HG02943 (cell line): ENCODE measurements around the gene DISC1.

Source experiments
- ATAC-seq: cut with Tn5 transposase; IDR thresholded peaks from one replicate; pipeline ENCODE4 v1.9.1; 2021; ENCODE audit warnings: mild to moderate bottlenecking, low read depth, moderate library complexity; ENCODE audit not compliant: unreplicated experiment

DISC1 gene

GRCh38 chr1:231919886-231920285 is 293.3 kb downstream of the DISC1 start:
- no peak for ATAC-seq

- no peak for ATAC-seq
These were observed 295.2 kb downstream of the DISC1 start for GRCh38 chr1:231921646-231922345.

- ATAC-seq, result no peak
These were observed 297.0 kb downstream of the DISC1 start for GRCh38 chr1:231923491-231924041.

GRCh38 chr1:231924180-231924579 is 297.6 kb downstream of the DISC1 start:
- no peak for ATAC-seq

GRCh38 chr1:231925864-231926263 is 299.3 kb downstream of the DISC1 start:
- no peak for ATAC-seq

- ATAC-seq, result no peak
These were observed 299.8 kb downstream of the DISC1 start for GRCh38 chr1:231926340-231926739.

- no peak for ATAC-seq
These were observed 300.3 kb downstream of the DISC1 start for GRCh38 chr1:231926933-231927332.

GRCh38 chr1:231927431-231927830 is 300.8 kb downstream of the DISC1 start:
- ATAC-seq, result no peak

GRCh38 chr1:231929311-231929710 is 302.7 kb downstream of the DISC1 start:
- no peak for ATAC-seq

GRCh38 chr1:231930257-231930947 is 303.8 kb downstream of the DISC1 start:
- ATAC-seq, result no peak

GRCh38 chr1:231931146-231931545 is 304.6 kb downstream of the DISC1 start:
- no peak for ATAC-seq

- no peak for ATAC-seq
These were observed 305.4 kb downstream of the DISC1 start for GRCh38 chr1:231931846-231932454.

- no peak for ATAC-seq
These were observed 307.4 kb downstream of the DISC1 start for GRCh38 chr1:231933711-231934626.

- ATAC-seq, result no peak
These were observed 308.2 kb downstream of the DISC1 start for GRCh38 chr1:231934797-231935196.

- ATAC-seq, result no peak
These were observed 309.3 kb downstream of the DISC1 start for GRCh38 chr1:231935856-231936255.

- no peak for ATAC-seq
These were observed 310.6 kb downstream of the DISC1 start for GRCh38 chr1:231936983-231937775.

- no peak for ATAC-seq
These were observed 311.6 kb downstream of the DISC1 start for GRCh38 chr1:231938211-231938610.

- ATAC-seq, result no peak
These were observed 312.1 kb downstream of the DISC1 start for GRCh38 chr1:231938711-231939110.

GRCh38 chr1:231939118-231939517 is 312.5 kb downstream of the DISC1 start:
- ATAC-seq, result no peak

GRCh38 chr1:231940116-231940515 is 313.5 kb downstream of the DISC1 start:
- ATAC-seq, result no peak
